ES-I3 (cell line): Measurements from ENCODE around the gene ADGRV1.
"Not testable (repeated sequence)": the region's sequence is repeated elsewhere in the genome, so short reads cannot be mapped to it uniquely, and the experiment has no call there.

Source experiments
- H3K36me3 ChIP-seq: 2 replicates; pipeline ENCODE4 v1.6.1; 2013; ENCODE audit warnings: mild to moderate bottlenecking, low read length, control low read depth, moderate library complexity; ENCODE audit not compliant: insufficient read depth
- H3K4me1 ChIP-seq: 2 replicates; pipeline ENCODE4 v1.6.1; 2013; ENCODE audit warnings: mild to moderate bottlenecking, control low read depth, low read length; ENCODE audit not compliant: insufficient read depth
- H3K9ac ChIP-seq: 2 replicates; pipeline ENCODE4 v1.6.1; 2013; ENCODE audit warnings: low read depth, mild to moderate bottlenecking, low read length, moderate library complexity
- H3K9me3 ChIP-seq: 2 replicates; pipeline ENCODE4 v1.6.1; 2013; ENCODE audit warnings: mild to moderate bottlenecking, low read length, moderate library complexity; ENCODE audit not compliant: control insufficient read depth, insufficient read depth

The ADGRV1 gene

DNA sequence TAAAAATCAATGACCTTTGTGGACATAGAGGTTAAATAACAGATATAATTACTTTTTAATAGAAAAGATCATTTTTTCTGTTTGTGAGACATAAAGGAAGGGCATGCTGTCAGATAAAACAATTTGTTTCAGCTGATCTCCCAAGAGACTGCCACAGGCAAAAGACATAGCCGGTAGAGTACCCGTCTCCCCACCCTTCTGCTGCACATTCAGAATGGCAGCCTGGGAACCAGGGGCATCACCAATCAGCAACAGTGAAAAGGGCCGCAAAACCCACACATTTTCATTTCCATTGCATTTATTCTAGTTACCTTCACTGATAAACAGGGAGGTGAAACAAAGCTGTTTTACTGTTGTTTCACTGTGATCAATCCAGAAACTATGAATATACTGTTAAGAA, 466.9 kb downstream of the ADGRV1 start:
- H3K9me3 ChIP-seq: no peaks in the 10 kb centered on the region

DNA sequence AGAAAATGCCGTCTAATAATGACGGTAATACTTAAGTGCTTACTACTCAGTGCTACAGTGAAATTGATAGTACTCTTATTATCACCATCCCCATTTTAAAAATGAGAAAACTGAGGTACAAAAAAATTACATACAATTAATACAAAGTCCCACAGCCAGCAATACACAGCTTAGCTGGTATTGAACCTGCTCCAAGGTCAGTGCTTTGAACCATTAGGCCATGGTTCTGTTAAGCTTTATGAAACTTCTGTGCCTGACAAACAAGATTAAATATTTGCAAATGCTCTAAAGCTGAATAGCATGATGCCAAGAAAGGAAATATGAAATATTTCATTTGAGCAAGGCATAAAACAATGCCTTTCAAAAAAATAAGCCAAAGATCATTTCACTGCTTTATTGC, 467.4 kb downstream of the ADGRV1 start:
- no peaks in the 10 kb centered on the region for H3K36me3 ChIP-seq
- peaks cover 7% of the 10 kb centered on the region for H3K4me1 ChIP-seq
- H3K9me3 ChIP-seq: no peaks in the 10 kb centered on the region
- no peak overlapping the region for H3K9ac ChIP-seq

More for the DNA sequence above, 466.9 kb downstream of the ADGRV1 start:
- no peaks in the 10 kb centered on the region for H3K36me3 ChIP-seq
- H3K9ac ChIP-seq: no peak overlapping the region
- H3K4me1 ChIP-seq: peaks cover 7% of the 10 kb centered on the region

DNA sequence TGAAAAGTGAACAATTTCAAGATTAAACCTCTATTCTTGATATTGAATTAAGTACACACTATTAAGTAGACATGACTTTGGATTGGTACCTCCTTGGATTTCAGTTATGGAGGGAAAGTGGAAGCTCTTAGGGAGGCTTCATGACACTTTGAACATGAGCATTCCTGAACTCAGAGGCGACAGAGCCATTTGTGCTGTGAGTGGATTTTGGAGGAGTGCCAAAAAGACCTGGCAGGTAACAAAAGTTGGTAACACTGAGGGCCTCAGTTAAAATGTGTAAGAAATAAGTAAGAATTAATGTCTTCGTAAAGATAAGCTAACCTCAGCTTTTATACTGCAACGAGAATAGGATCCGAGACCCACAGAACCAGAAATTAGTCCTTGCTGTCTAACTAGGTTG, 467.9 kb downstream of the ADGRV1 start:
- H3K4me1 ChIP-seq: peaks cover 7% of the 10 kb centered on the region
- H3K36me3 ChIP-seq: no peaks in the 10 kb centered on the region
- H3K9ac ChIP-seq: no peak overlapping the region
- no peaks in the 10 kb centered on the region for H3K9me3 ChIP-seq

DNA sequence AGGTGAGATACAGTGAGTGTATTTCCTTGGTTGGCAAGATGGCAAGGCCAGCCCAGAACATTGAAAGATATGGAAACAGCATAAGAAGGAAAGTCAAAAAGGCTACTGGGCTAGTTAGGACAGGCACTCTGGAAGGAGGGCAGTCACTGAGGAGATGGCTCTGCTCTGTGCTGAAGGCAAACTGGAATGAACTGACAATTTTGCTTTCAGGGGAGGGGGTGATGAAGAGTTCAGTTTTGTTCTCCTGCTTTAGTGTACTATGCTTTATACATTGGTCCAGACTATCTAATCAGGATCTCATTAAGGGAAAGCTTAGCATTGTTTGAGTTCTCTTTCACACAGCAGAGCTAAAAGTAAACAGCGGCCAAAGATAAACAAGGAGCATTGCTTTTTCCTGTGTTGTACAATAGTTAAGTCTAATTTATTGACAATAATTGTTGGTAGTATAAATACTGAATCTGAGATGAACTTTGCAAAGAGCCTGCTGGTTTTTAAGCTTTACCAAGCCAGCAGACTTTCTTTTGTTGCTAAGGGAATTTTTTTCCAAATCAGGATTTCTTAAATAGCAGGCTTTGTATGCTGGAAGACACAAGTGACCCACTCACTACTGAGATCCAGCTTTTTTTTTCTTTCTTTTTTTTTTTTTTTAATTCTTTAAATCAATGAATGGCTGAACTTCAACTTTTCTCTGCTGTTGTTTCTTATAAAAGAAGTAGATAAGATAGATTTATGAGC, 469.0 kb downstream of the ADGRV1 start:
- Histone ChIP-seq H3K36me3 (no peaks in the 10 kb centered on the region), H3K4me1 (peaks cover 7% of the 10 kb centered on the region), H3K9ac (no peak overlapping the region), H3K9me3 (no peaks in the 10 kb centered on the region)

DNA sequence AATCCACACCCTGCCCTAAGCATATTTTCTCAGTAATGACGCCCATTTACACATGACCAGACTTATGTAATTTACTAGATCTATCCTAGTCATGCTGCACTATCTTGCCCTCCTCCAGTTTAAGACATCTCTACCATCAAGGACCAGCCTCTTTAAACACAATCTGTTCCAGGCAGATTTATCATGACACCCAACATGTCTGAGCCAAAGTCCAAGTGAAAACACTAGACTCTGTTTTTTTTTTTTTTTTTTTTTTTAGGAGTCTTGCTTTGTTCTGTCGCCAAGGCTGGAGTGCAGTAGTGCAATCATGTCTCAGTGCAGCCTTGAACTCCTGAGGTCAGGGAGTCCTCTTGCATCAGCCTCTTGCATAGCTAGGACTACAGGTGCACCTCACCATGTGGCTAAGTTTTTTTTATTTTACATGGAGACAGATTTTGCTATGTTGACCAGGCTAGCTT, 469.9 kb downstream of the ADGRV1 start:
- H3K9ac ChIP-seq: no peak overlapping the region
- no peaks in the 10 kb centered on the region for H3K36me3 ChIP-seq
- no peaks in the 10 kb centered on the region for H3K9me3 ChIP-seq
- H3K4me1 ChIP-seq: peaks cover 7% of the 10 kb centered on the region

DNA sequence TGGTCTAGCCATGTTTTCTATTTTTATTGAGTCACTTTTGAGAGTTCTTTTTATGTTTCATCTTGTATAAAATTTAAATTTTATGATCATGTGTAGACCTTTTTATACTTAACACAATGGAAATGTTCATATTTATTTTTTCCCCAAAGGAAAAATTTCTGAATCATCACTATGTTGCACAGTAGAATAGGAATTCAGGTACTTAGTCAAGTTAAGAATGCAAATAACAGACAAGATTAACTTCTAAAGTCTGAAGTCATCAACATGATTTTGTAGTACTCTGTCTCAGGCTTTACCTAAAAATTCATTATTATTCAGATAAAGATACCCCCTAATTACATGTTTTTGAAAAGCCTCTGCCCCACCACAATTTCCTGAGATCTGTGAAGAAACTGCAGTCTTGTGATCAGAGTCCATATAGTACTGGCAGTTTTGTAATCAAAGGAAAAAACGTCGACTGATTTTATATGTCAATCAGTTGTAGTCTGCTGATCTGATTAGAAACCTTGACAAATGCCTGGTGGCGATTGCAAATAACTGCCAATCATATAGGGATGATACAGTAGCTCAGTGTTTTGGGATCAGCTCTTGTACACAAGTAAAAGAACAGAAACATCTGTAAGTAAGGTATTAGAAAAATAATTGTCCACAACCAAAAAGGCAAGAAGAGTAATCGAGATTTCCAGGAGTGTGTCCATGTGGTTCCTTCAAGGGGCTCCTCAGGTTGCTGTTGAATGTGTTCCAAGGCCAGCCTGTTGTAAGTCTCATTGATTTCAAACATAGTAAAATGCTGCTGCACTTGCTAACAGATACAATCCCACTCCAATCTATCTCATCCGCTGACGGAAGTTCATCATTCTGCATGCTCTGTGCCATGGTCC, 472.2 kb downstream of the ADGRV1 start:
- no peaks in the 10 kb centered on the region for H3K36me3 ChIP-seq
- H3K9ac ChIP-seq: no peak overlapping the region
- no peaks in the 10 kb centered on the region for H3K9me3 ChIP-seq

DNA sequence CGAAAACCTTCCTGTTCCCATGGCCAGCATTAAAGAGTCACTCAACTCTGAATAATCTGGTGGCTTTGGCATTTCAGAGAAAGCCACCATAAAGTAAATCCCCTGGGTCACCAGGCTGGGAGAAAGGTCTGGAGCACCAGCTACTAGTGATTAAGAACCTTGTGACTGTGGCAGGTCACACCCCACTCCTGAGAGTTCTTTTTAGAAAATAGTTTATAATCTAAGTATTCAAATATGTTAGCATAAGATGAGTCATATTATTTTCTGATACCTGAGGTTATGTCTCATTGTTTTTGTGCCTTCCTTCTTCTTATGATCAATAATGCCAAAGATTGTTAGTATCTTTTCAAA, 472.8 kb downstream of the ADGRV1 start:
- peaks cover 12% of the 10 kb centered on the region for H3K4me1 ChIP-seq
- H3K36me3 ChIP-seq: no peaks in the 10 kb centered on the region
- H3K9me3 ChIP-seq: no peaks in the 10 kb centered on the region
- H3K9ac ChIP-seq: no peak overlapping the region

More for the DNA sequence above, 472.2 kb downstream of the ADGRV1 start:
- peaks cover 12% of the 10 kb centered on the region for H3K4me1 ChIP-seq

DNA sequence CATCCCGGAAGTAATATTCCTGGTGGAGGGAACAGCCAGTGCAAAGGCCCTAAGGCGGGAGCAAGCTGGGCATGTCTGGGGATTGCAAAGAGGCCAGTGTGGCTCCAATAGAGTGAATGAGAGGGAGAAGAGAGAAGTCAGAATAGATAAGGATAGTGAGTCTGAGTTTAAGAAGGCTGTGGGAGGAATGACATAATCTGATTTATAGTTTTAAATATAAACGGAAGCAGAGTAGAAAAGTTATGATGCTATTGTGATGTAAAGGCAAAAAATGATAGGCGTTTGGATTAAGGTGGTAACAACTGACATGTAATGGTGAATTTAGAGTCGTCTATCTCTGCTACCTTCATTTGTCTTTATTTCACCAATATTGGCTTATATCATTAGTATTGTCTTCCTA, 473.5 kb downstream of the ADGRV1 start:
- Histone ChIP-seq H3K9me3 (no peaks in the 10 kb centered on the region), H3K9ac (no peak overlapping the region), H3K36me3 (no peaks in the 10 kb centered on the region), H3K4me1 (peaks cover 12% of the 10 kb centered on the region)

DNA sequence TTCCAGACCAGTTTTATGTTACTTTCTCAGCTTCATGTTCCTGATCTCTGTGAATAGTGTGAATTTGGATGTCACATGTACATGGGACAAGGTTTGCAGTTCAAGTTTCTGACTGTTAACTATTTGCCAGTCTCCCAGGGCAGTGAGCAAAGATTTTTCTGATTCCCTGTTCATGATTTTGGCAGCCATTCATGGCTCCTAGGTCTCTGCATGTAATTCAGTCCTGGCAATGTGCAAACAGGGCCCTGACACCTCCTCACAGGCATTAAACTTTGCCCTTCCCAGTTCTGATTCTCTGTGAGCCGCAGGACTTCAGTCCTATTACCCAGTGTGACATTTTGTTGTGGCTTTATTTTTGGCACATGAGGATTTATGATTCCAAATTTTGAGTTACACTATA, 474.8 kb downstream of the ADGRV1 start:
- Histone ChIP-seq H3K36me3 (no peaks in the 10 kb centered on the region), H3K9me3 (no peaks in the 10 kb centered on the region), H3K9ac (no peak overlapping the region), H3K4me1 (peaks cover 11% of the 10 kb centered on the region; the same call in 1 of the 2 replicates)

DNA sequence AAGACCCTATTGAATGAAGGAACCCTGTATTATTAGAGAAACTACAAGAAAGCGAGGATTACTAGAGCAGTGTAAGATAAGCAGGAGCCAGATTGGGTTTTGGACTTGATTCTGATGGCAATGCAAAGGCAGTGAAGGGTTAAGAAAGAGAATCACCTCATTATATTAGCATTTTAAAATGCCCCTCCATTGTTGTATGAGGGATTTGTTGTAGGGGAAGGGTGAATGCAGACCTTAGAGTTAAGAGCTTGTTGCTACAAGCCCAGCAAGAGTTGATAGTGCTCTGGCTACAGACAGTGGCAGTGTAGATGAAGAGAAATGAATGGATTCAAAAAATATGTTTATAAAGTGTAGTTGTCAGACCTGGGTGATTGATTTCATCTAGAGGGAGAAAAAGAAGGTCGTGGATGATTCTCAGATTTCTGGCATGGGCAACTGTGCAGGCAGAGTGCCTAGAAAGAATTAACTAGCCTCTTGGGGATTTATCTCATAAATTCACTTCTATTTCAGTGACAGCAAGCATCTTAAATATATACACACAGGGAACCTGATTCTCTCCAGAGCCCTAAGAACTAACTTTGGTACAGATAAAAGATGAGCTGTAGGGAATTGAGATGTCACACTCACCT, 479.7 kb downstream of the ADGRV1 start:
- Histone ChIP-seq H3K9ac (no peak overlapping the region), H3K9me3 (no peaks in the 10 kb centered on the region), H3K36me3 (no peaks in the 10 kb centered on the region), H3K4me1 (peaks cover 21% of the 10 kb centered on the region; the same call in 1 of the 2 replicates)

DNA sequence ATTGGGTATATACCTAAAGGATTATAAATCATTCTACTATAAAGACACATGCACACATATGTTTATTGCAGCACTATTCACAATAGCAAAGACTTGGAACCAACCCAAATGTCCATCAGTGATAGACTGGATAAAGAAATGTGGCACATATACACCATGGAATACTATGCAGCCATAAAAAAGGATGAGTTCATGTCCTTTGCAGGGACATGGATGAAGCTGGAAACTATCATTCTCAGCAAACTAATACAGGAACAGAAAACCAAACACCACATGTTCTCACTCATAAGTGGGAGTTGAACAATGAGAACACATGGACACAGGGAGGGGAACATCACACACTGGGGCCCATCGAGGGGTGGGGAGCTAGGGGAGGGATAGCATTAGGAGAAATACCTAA, 482.5 kb downstream of the ADGRV1 start:
- not testable (repeated sequence) for H3K9ac ChIP-seq, H3K9me3 ChIP-seq, H3K36me3 ChIP-seq
- H3K4me1 ChIP-seq: peaks cover 16% of the 10 kb centered on the region; the same call in 1 of the 2 replicates

DNA sequence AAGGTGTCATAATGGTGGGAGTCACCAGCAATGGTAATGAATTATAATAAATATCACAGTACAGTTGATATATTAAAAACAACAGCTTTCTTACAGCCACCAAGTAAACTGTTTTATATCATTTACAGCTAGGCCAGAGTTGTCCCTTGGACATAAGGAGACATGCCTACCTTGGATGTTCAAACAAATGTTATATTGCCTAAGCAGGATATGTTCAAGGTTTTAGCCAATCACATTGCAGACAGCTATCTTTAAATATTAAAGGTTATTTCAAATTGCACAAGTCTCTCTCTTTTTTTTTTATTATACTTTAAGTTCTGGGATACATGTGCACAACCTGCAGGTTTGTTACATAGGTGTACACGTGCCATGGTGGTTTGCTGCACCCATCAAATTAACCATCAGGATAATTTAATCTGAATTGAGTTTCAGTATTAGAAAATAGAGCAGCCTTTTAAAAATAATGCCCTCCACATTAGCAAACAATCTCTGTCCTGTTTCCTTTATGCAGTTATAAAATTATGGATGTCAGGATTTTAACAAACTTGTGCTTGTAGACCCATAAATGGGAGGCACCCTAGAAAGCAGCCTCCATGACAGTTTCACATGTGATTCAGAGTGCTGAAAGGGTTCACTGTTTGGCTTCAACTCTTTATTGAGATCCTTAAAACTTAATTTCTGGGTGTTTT, 483.8 kb downstream of the ADGRV1 start:
- Histone ChIP-seq H3K9ac (no peak overlapping the region), H3K9me3 (no peaks in the 10 kb centered on the region), H3K4me1 (peaks cover 16% of the 10 kb centered on the region; the same call in 1 of the 2 replicates), H3K36me3 (no peaks in the 10 kb centered on the region)

DNA sequence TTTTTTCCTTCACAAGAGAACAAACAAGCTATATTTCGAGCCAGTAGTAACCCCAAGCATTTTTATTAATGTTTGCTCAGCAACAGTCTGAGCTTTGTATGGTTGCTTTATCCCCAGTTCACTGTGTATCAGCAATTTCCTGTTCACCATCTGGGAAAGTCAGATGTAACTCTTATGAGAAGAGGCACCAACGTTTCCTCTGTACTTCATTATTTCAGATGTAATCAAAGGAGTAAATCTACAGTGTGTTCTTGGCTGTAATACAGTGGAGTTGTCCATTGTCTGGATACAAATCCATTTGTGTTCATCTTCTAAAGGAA, 484.3 kb downstream of the ADGRV1 start:
- H3K36me3 ChIP-seq: no peaks in the 10 kb centered on the region
- no peak overlapping the region for H3K9ac ChIP-seq
- H3K4me1 ChIP-seq: peaks cover 12% of the 10 kb centered on the region; the same call in 1 of the 2 replicates
- H3K9me3 ChIP-seq: no peaks in the 10 kb centered on the region

DNA sequence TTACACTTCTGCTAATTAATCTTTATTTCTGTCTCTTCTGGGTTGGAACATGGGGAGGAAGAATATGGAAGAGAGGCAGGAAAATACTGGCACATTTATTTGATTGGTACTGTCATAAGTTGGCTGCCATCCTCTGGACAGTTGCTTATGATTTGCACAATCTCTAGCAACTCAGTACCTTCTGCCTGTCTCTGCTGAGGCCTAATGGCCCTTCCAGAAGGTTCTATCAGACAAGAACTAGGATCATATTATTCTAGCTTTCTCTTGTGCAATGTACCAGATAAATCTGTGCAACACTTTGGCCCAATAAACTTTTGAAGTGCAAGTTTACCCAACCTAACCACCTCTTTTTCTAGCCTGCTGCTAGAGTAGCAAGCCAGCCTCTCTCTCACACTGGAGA, 489.5 kb downstream of the ADGRV1 start:
- no peak overlapping the region for H3K9ac ChIP-seq
- no peaks in the 10 kb centered on the region for H3K36me3 ChIP-seq
- no peaks in the 10 kb centered on the region for H3K9me3 ChIP-seq
- H3K4me1 ChIP-seq: no peaks in the 10 kb centered on the region
